ENCODE results near the gene LTO1.
A peak's percentile ranks its signal among the peaks of the same experiment; 100 is the strongest.
"Not testable (repeated sequence)": the region's sequence is repeated elsewhere in the genome, so short reads cannot be mapped to it uniquely, and the experiment has no call there.

Gene LTO1

GRCh38 chr11:69700278-69701140 is 25.4 kb upstream of the LTO1 start:
- peak; percentile 90 for DNase-seq (ENCODE audit: low read depth, low spot score)

GRCh38 chr11:69699213-69699612 is 24.1 kb upstream of the LTO1 start:
- DNase-seq (ENCODE audit: low read depth, low spot score), result no peak

GRCh38 chr11:69698362-69698761 is 23.2 kb upstream of the LTO1 start:
- no peak for DNase-seq (ENCODE audit: low read depth, low spot score)

- DNase-seq (ENCODE audit: low read depth, low spot score), result no peak
These were observed 22.7 kb upstream of the LTO1 start for GRCh38 chr11:69697861-69698260.

GRCh38 chr11:69697469-69697843 is 22.3 kb upstream of the LTO1 start:
- no peak for DNase-seq (ENCODE audit: low read depth, low spot score)

GRCh38 chr11:69696749-69697468 is 21.8 kb upstream of the LTO1 start:
- no peak for DNase-seq (ENCODE audit: low read depth, low spot score)

GRCh38 chr11:69695995-69696394 is 20.8 kb upstream of the LTO1 start:
- not testable (repeated sequence) for DNase-seq (ENCODE audit: low read depth, low spot score)

- DNase-seq (ENCODE audit: low read depth, low spot score), result no peak
These were observed 20.4 kb upstream of the LTO1 start for GRCh38 chr11:69695581-69695980.

GRCh38 chr11:69694781-69695180 is 19.6 kb upstream of the LTO1 start:
- no peak for DNase-seq (ENCODE audit: low read depth, low spot score)

GRCh38 chr11:69692422-69692821 is 17.3 kb upstream of the LTO1 start:
- no peak for DNase-seq (ENCODE audit: low read depth, low spot score)

GRCh38 chr11:69691463-69691862 is 16.3 kb upstream of the LTO1 start:
- no peak for DNase-seq (ENCODE audit: low read depth, low spot score)

GRCh38 chr11:69689484-69690319 is 14.5 kb upstream of the LTO1 start:
- no peak for DNase-seq (ENCODE audit: low read depth, low spot score)

GRCh38 chr11:69687969-69688771 is 13.0 kb upstream of the LTO1 start:
- DNase-seq (ENCODE audit: low read depth, low spot score), result not testable (repeated sequence)

- DNase-seq (ENCODE audit: low read depth, low spot score), result no peak
These were observed 11.7 kb upstream of the LTO1 start for GRCh38 chr11:69686856-69687255.

- DNase-seq (ENCODE audit: low read depth, low spot score), result no peak
These were observed 11.3 kb upstream of the LTO1 start for GRCh38 chr11:69686452-69686851.

- no peak for DNase-seq (ENCODE audit: low read depth, low spot score)
These were observed 10.2 kb upstream of the LTO1 start for GRCh38 chr11:69685348-69685747.

GRCh38 chr11:69684651-69685050 is 9.5 kb upstream of the LTO1 start:
- no peak for DNase-seq (ENCODE audit: low read depth, low spot score)

GRCh38 chr11:69683764-69684333 is 8.7 kb upstream of the LTO1 start:
- DNase-seq (ENCODE audit: low read depth, low spot score), result peak; percentile 26

GRCh38 chr11:69682681-69683326 is 7.7 kb upstream of the LTO1 start:
- DNase-seq (ENCODE audit: low read depth, low spot score), result no peak

GRCh38 chr11:69682221-69682620 is 7.1 kb upstream of the LTO1 start:
- no peak for DNase-seq (ENCODE audit: low read depth, low spot score)

Measured in astrocyte of the hippocampus (primary cell).